A549 (cell line): ENCODE results near the gene GRSF1.

Experiments used
- CBX2 ChIP-seq: fragments of 200-600 bp; sonication (generic); IDR thresholded peaks from 2 replicates; pipeline ENCODE4 v1.6.1; 2016; ENCODE audit warnings: low read depth, mild to moderate bottlenecking, borderline replicate concordance
- CEBPB ChIP-seq, 2 experiments: fragments of >200 bp in 1 of 2; sonication (Bioruptor Twin) in 1 of 2; formaldehyde crosslinking in 1 of 2; IDR thresholded peaks; 2 replicates each; pipeline ENCODE4 v1.6.1; 2012 to 2016
- CHD4 ChIP-seq: fragments of 200-600 bp; sonication (generic); IDR thresholded peaks from 2 replicates; pipeline ENCODE4 v1.6.1; 2016; ENCODE audit warnings: antibody characterized with exemption, mild to moderate bottlenecking, borderline replicate concordance
- CTCF ChIP-seq: fragments of >200 bp; sonication (Bioruptor Twin); formaldehyde crosslinking; IDR thresholded peaks from 3 replicates; pipeline ENCODE4 v1.5.1; 2016
- E2F6 ChIP-seq: IDR thresholded peaks from 2 replicates; pipeline ENCODE4 v1.6.1; 2012; ENCODE audit warnings: low read depth, borderline replicate concordance
- EP300 ChIP-seq, 2 experiments: fragments of >200 bp; sonication (Bioruptor Twin); formaldehyde crosslinking; IDR thresholded peaks; 2 replicates in 1 of 2; 3 replicates in 1 of 2; pipeline ENCODE4 v1.6.1; 2016 to 2017
- JUN ChIP-seq, 2 experiments: fragments of >200 bp; sonication (Bioruptor Twin); formaldehyde crosslinking; IDR thresholded peaks; 2 replicates in 1 of 2; 3 replicates in 1 of 2; pipeline ENCODE4 v1.6.1; 2016 to 2017
- MAFK ChIP-seq: fragments of 450-650 bp; IDR thresholded peaks from 2 replicates; pipeline ENCODE4 v1.6.1; 2014; ENCODE audit not compliant: partially characterized antibody
- MYC ChIP-seq: IDR thresholded peaks from 2 replicates; pipeline ENCODE4 v1.6.1; 2012; ENCODE audit warnings: mild to moderate bottlenecking, inconsistent platforms, low read length, improper control_type of control experiment, borderline replicate concordance
- POLR2A ChIP-seq: IDR thresholded peaks from 2 replicates; pipeline ENCODE4 v1.6.1; 2012; ENCODE audit warnings: mild to moderate bottlenecking, low read length
- SREBF2 ChIP-seq: fragments of 450-650 bp; IDR thresholded peaks from 2 replicates; pipeline ENCODE4 v1.6.1; 2014; ENCODE audit warnings: mild to moderate bottlenecking, moderate library complexity
- USF2 ChIP-seq: fragments of 450-650 bp; IDR thresholded peaks from 2 replicates; pipeline ENCODE4 v1.6.1; 2014; ENCODE audit warnings: antibody characterized with exemption
- ZNF302 ChIP-seq: fragments of 250-450 bp; sonication (Bioruptor Pico); IDR thresholded peaks from 2 replicates; pipeline ENCODE4 v1.9.0; 2021; ENCODE audit warnings: inconsistent platforms, mild to moderate bottlenecking, moderate library complexity

GRCh38 chr4:70829492-70829891 lies 10.2 kb downstream of the GRSF1 start:
- TF ChIP-seq CTCF (no peak), MYC (no peak), USF2 (no peak), EP300 (IDR thresholded peaks at IDR 0.05) (no peak), CHD4 (no peak), JUN (IDR thresholded peaks at IDR 0.05) (no peak), ZNF302 (CRISPR knock-in tag) (no peak), CBX2 (no peak), E2F6 (no peak), POLR2A (no peak), SREBF2 (no peak), MAFK (no peak), CEBPB (IDR thresholded peaks at IDR 0.05) (no peak)
